Natural killer cell (primary cell): ENCODE results near the gene CNRIP1. TPM values are rescaled to one million over a fixed set of nuclear protein-coding genes. Genes with fewer than 3 reads are reported as not detected.

Source experiments
- ATAC-seq, 3 donors: fragments of 150-1000 bp in 2 of 3; fragments of 200-7000 bp in 1 of 3; cut with Tn5 transposase; 1 replicate in 1 of 3; 2 replicates in 2 of 3; pipeline ENCODE4 v1.10.0; 2021; ENCODE audit warnings: mild to moderate bottlenecking in 2 of 3, moderate library complexity in 2 of 3
- DNase-seq, 2 donors: peaks; one replicate each; pipeline versions ENCODE4 v3.0.0 to v3.0.0-alpha.2; 2013 to 2021; ENCODE audit warnings: mixed read lengths in 1 of 2
- H3K27ac ChIP-seq: one replicate; pipeline ENCODE4 v1.5.1; 2013; ENCODE audit warnings: mild to moderate bottlenecking, low read length
- H3K27me3 ChIP-seq: one replicate; pipeline ENCODE4 v1.6.1; 2013; ENCODE audit warnings: low read length; ENCODE audit not compliant: control insufficient read depth, insufficient read depth
- H3K36me3 ChIP-seq: one replicate; pipeline ENCODE4 v1.6.1; 2013; ENCODE audit warnings: low read length; ENCODE audit not compliant: control insufficient read depth, insufficient read depth
- H3K4me1 ChIP-seq: one replicate; pipeline ENCODE4 v1.6.1; 2013; ENCODE audit warnings: low read length; ENCODE audit not compliant: control insufficient read depth, insufficient read depth
- H3K4me3 ChIP-seq: one replicate; pipeline ENCODE4 v1.5.1; 2013; ENCODE audit warnings: low read length
- H3K9me3 ChIP-seq: one replicate; pipeline ENCODE4 v1.6.1; 2013; ENCODE audit warnings: low read length; ENCODE audit not compliant: control insufficient read depth, insufficient read depth
- H3K27ac Mint-ChIP-seq, 2 donors: one replicate each; pipeline ENCODE4 v1.8.0; 2022; ENCODE audit warnings: mild to moderate bottlenecking in 2 of 2, mixed read lengths in 2 of 2, moderate library complexity in 1 of 2
- H3K27me3 Mint-ChIP-seq, 2 donors: one replicate each; pipeline ENCODE4 v1.8.0; 2022; ENCODE audit warnings: low read depth in 2 of 2, mixed read lengths in 2 of 2
- H3K36me3 Mint-ChIP-seq: one replicate; pipeline ENCODE4 v1.8.0; 2022; ENCODE audit warnings: mixed read lengths
- H3K4me1 Mint-ChIP-seq, 2 donors: one replicate each; pipeline ENCODE4 v1.8.0; 2022; ENCODE audit warnings: mixed read lengths in 2 of 2
- H3K4me3 Mint-ChIP-seq: one replicate; pipeline ENCODE4 v1.8.0; 2022; ENCODE audit warnings: mild to moderate bottlenecking, moderate library complexity, mixed read lengths
- H3K9me3 Mint-ChIP-seq, 2 donors: one replicate each; pipeline ENCODE4 v1.8.0; 2022; ENCODE audit warnings: mixed read lengths in 2 of 2
- CTCF ChIP-seq: fragments of 200-600 bp; IDR thresholded peaks from one replicate; pipeline ENCODE4 v1.8.0; 2022; ENCODE audit warnings: antibody characterized with exemption
- WGBS: methylation state at CpG from one replicate; pipeline ENCODE4 v1.1.7; 2013; ENCODE audit warnings: missing lambda C conversion rate; ENCODE audit not compliant: insufficient coverage; 5-methylcytosine and 5-hydroxymethylcytosine counted together
- intact Hi-C: fragments of 100-400 bp; cut with micrococcal nuclease; formaldehyde crosslinking; loops from one replicate; pipeline ENCODE4 v1.14.2; 2022
- total RNA-seq, 4 donors: library from RNA; stranded (reverse); fragments of 120-200 nt in 1 of 4; gene quantifications; one replicate each; pipeline versions ENCODE4 v1.2.3 to v1.2.4, GENCODE V29; 2013 to 2022

Gene CNRIP1
- total RNA-seq, 3 donors from 2014 or later (not counting 1 experiment from before 2014, with no cell fraction given): 0.39 to 0.98 TPM; not detected in 1

- no peak overlapping the region for H3K27ac ChIP-seq
- H3K4me1 ChIP-seq: peaks cover 30% of the 10 kb centered on the region
- intact Hi-C loops: no loop called here
These were observed 74.7 kb downstream of the CNRIP1 start for GRCh38 chr2:68245066-68245465.

DNA sequence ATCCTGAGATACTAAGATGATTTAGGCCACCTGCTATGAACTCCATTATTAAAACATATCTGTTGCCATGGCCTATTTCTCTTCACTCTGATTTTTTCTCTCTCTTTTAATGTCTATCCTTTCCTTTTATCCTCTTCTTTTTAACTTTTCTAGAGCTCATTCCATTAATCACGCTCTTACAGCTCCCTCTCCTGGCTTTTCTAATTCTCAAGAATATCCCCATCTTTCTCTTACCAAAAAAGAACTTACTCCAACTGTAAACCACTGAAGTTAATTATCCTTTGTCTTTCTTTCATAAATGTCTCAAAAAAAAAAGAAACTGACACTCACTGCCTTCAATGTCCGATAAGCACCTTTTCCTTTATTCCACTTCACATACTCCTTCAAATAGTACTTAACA lies 75.3 kb downstream of the CNRIP1 start:
- WGBS: 86% methylated on average over 2 of the region's 2 CpGs
- H3K9me3 Mint-ChIP-seq: no peaks in the 10 kb centered on the region

More at GRCh38 chr2:68245066-68245465, 74.7 kb downstream of the CNRIP1 start:
- no peaks in the 10 kb centered on the region for H3K27me3 Mint-ChIP-seq
- DNase-seq (no peak), ATAC-seq (no peak)
- H3K4me3 ChIP-seq: no peak overlapping the region
- no peaks in the 10 kb centered on the region for H3K27me3 ChIP-seq
- peaks cover 3% of the 10 kb centered on the region for H3K36me3 ChIP-seq
- peaks cover 18 to 19% of the 10 kb centered on the region in 2 donors for H3K4me1 Mint-ChIP-seq
- H3K27ac Mint-ChIP-seq: no peak overlapping the region
- H3K4me3 Mint-ChIP-seq: no peak overlapping the region
- no peak for TF ChIP-seq CTCF
- no peaks in the 10 kb centered on the region for H3K9me3 ChIP-seq
- no peaks in the 10 kb centered on the region for H3K36me3 Mint-ChIP-seq
- no peaks in the 10 kb centered on the region for H3K9me3 Mint-ChIP-seq
- WGBS: 88% methylated on average over 2 of the region's 4 CpGs

More for the DNA sequence above, 75.3 kb downstream of the CNRIP1 start:
- Histone ChIP-seq H3K4me1 (peaks cover 30% of the 10 kb centered on the region), H3K36me3 (peaks cover 3% of the 10 kb centered on the region), H3K27me3 (no peaks in the 10 kb centered on the region), H3K4me3 (no peak overlapping the region), H3K27ac (no peak overlapping the region), H3K9me3 (no peaks in the 10 kb centered on the region)
- intact Hi-C loops: no loop called here
- no peak for ATAC-seq
- Mint-ChIP-seq H3K27me3 (no peaks in the 10 kb centered on the region), H3K4me3 (no peak overlapping the region), H3K4me1 (peaks cover 20% of the 10 kb centered on the region in 2 donors), H3K27ac (no peak overlapping the region), H3K36me3 (no peaks in the 10 kb centered on the region)
- no peak for DNase-seq
- TF ChIP-seq CTCF: no peak

Other genes starting within 250 kb of the CNRIP1 start
- gene PNO1, start 162.1 kb downstream of the CNRIP1 start, total RNA-seq: 10 to 100 TPM; 19.4 to 25.1 (median 25.0) TPM
- 10 to 100 TPM; 77.8 to 86.2 (median 79.9) TPM for gene PPP3R1, start 67.4 kb downstream of the CNRIP1 start, total RNA-seq
- gene PLEK, start 45.3 kb upstream of the CNRIP1 start, total RNA-seq: 100 to 1,000 TPM; 307 to 368 (median 333) TPM
- 1 to 10 TPM in 2 of 3 donors, under 1 TPM in 1; 0.96 to 1.3 (median 1.1) TPM for gene FBXO48, start 147.3 kb upstream of the CNRIP1 start, total RNA-seq
- gene APLF, start 147.6 kb upstream of the CNRIP1 start, total RNA-seq: 1 to 10 TPM; 2.2 to 4.3 (median 3.8) TPM